Activated naive CD4-positive, alpha-beta T cell treated with anti-CD3 and anti-CD28 coated beads, Interleukin-2, amount 10 ng/mL, durations not matched to agents 7 days and 5 days (primary cell): ENCODE data around the gene NAT9.

Experiments used
- CTCF ChIA-PET: fragments of 350-600 bp; sonication (Branson Sonifier 250); formaldehyde crosslinking; loops from one replicate; lab custom pipeline; 2021; ENCODE audit warnings: antibody characterized with exemption; lab: Charles Lee
- DNase-seq: peaks from one replicate; pipeline ENCODE4 v3.0.0-alpha.2; 2020
- H3K27ac Mint-ChIP-seq: one replicate; pipeline ENCODE4 v1.8.0; 2021; ENCODE audit warnings: mild to moderate bottlenecking, moderate library complexity, mixed read lengths
- H3K27me3 Mint-ChIP-seq: one replicate; pipeline ENCODE4 v1.8.0; 2021; ENCODE audit warnings: mild to moderate bottlenecking, mixed read lengths
- H3K36me3 Mint-ChIP-seq: one replicate; pipeline ENCODE4 v1.8.0; 2021; ENCODE audit warnings: mixed read lengths
- H3K4me1 Mint-ChIP-seq: one replicate; pipeline ENCODE4 v1.8.0; 2021; ENCODE audit warnings: mixed read lengths
- H3K4me3 Mint-ChIP-seq: one replicate; pipeline ENCODE4 v1.8.0; 2021; ENCODE audit warnings: mild to moderate bottlenecking, moderate library complexity, mixed read lengths
- H3K9me3 Mint-ChIP-seq: one replicate; pipeline ENCODE4 v1.8.0; 2021; ENCODE audit warnings: mixed read lengths

The NAT9 gene

GRCh38 chr17:74728702-74729075 is 47.5 kb downstream of the NAT9 start:
- CTCF ChIA-PET, result no interaction called here
- Mint-ChIP-seq H3K4me1 (peaks cover 25% of the 10 kb centered on the region), H3K4me3 (no peak overlapping the region), H3K27me3 (peaks cover 25% of the 10 kb centered on the region), H3K9me3 (no peaks in the 10 kb centered on the region), H3K27ac (no peak overlapping the region), H3K36me3 (no peaks in the 10 kb centered on the region)
- DNase-seq, result no peak

- Mint-ChIP-seq H3K4me1 (peaks cover 25% of the 10 kb centered on the region), H3K36me3 (no peaks in the 10 kb centered on the region), H3K4me3 (no peak overlapping the region), H3K27ac (no peak overlapping the region), H3K27me3 (peaks cover 28% of the 10 kb centered on the region), H3K9me3 (no peaks in the 10 kb centered on the region)
- no peak for DNase-seq
- CTCF ChIA-PET, result no interaction called here
These were observed 48.0 kb downstream of the NAT9 start for GRCh38 chr17:74728033-74728701.

GRCh38 chr17:74725111-74725510 is 51.0 kb downstream of the NAT9 start:
- no peak for DNase-seq
- Mint-ChIP-seq H3K4me3 (no peak overlapping the region), H3K36me3 (no peaks in the 10 kb centered on the region), H3K27ac (no peak overlapping the region), H3K9me3 (no peaks in the 10 kb centered on the region), H3K4me1 (peaks cover 10% of the 10 kb centered on the region), H3K27me3 (peaks cover 39% of the 10 kb centered on the region)
- CTCF ChIA-PET, result interaction anchor here (0.6 to 5.1 kb wide), 3 partner anchors 12 to 68 kb away, joined by 3 to 25 read pairs (median 4); partner anchors contain the start of genes CD300LF and RAB37

GRCh38 chr17:74723891-74724290 is 52.3 kb downstream of the NAT9 start:
- DNase-seq, result no peak
- CTCF ChIA-PET, result interaction anchor here (5.1 kb wide), 1 partner anchor 13 kb away, joined by 25 read pairs; the partner anchor contains the start of gene RAB37
- Mint-ChIP-seq H3K4me3 (no peak overlapping the region), H3K27ac (no peak overlapping the region), H3K36me3 (no peaks in the 10 kb centered on the region), H3K27me3 (peaks cover 48% of the 10 kb centered on the region), H3K9me3 (no peaks in the 10 kb centered on the region), H3K4me1 (peaks cover 4% of the 10 kb centered on the region)

GRCh38 chr17:74722782-74723181 is 53.4 kb downstream of the NAT9 start:
- CTCF ChIA-PET, result interaction anchor here (5.1 kb wide), 1 partner anchor 15 kb away, joined by 25 read pairs; the partner anchor contains the start of gene RAB37
- Mint-ChIP-seq H3K9me3 (no peaks in the 10 kb centered on the region), H3K4me3 (no peak overlapping the region), H3K4me1 (peaks cover 4% of the 10 kb centered on the region), H3K36me3 (no peaks in the 10 kb centered on the region), H3K27me3 (peaks cover 57% of the 10 kb centered on the region), H3K27ac (no peak overlapping the region)
- no peak for DNase-seq
